ENCODE results near the gene MAN2C1.
"Not testable (repeated sequence)": the region's sequence is repeated elsewhere in the genome, so short reads cannot be mapped to it uniquely, and the experiment has no call there.

Gene MAN2C1

GRCh38 chr15:75360856-75361255 is 7.6 kb downstream of the MAN2C1 start:
- DNase-seq: no peak

GRCh38 chr15:75360391-75360790 is 8.0 kb downstream of the MAN2C1 start:
- DNase-seq: no peak

- no peak for DNase-seq
Observed at GRCh38 chr15:75359537-75360250, 8.7 kb downstream of the MAN2C1 start.

- no peak for DNase-seq
Observed at GRCh38 chr15:75358771-75359536, 9.5 kb downstream of the MAN2C1 start.

GRCh38 chr15:75357976-75358673 is 10.3 kb downstream of the MAN2C1 start:
- DNase-seq: no peak

- DNase-seq: no peak
Observed at GRCh38 chr15:75356517-75356916, 11.9 kb downstream of the MAN2C1 start.

GRCh38 chr15:75356006-75356405 is 12.4 kb downstream of the MAN2C1 start:
- no peak for DNase-seq

- DNase-seq: no peak
Observed at GRCh38 chr15:75355369-75355768, 13.0 kb downstream of the MAN2C1 start.

- DNase-seq: no peak
Observed at GRCh38 chr15:75354454-75354853, 14.0 kb downstream of the MAN2C1 start.

GRCh38 chr15:75353604-75354003 is 14.8 kb downstream of the MAN2C1 start:
- no peak for DNase-seq

GRCh38 chr15:75352186-75353080 is 16.0 kb downstream of the MAN2C1 start:
- no peak for DNase-seq

- no peak for DNase-seq
Observed at GRCh38 chr15:75350601-75351361, 17.6 kb downstream of the MAN2C1 start.

GRCh38 chr15:75349851-75350588 is 18.4 kb downstream of the MAN2C1 start:
- DNase-seq: no peak

GRCh38 chr15:75349351-75349669 is 19.1 kb downstream of the MAN2C1 start:
- not testable (repeated sequence) for DNase-seq

- DNase-seq: peak; percentile 71
Observed at GRCh38 chr15:75348562-75349350, 19.7 kb downstream of the MAN2C1 start.

GRCh38 chr15:75348034-75348561 is 20.3 kb downstream of the MAN2C1 start:
- no peak for DNase-seq

GRCh38 chr15:75347222-75348033 is 21.0 kb downstream of the MAN2C1 start:
- peak; percentile 64 for DNase-seq

- no peak for DNase-seq
Observed at GRCh38 chr15:75346796-75347221, 21.6 kb downstream of the MAN2C1 start, which contains the start of gene NEIL1. Gene NEIL1 (plus strand): TSS chr15:75347039. CDS start chr15:75348906, 1,867 bp downstream.

- DNase-seq: peak; percentile 79
Observed at GRCh38 chr15:75343953-75344352, 24.5 kb downstream of the MAN2C1 start.
